Erythroblast (primary cell): ENCODE measurements around the gene TAAR6.

Experiments
- GATA1 ChIP-seq: IDR thresholded peaks from 2 replicates; pipeline ENCODE4 v1.6.1; 2011; ENCODE audit warnings: low read depth, mild to moderate bottlenecking, control low read depth, low read length, moderate library complexity
- POLR2A ChIP-seq: IDR thresholded peaks from 2 replicates; pipeline ENCODE4 v1.6.1; 2011; ENCODE audit warnings: mild to moderate bottlenecking, low read length

GRCh38 chr6:132589454-132589853 is 19.3 kb downstream of the TAAR6 start, which contains the start of gene TAAR5:
- TF ChIP-seq POLR2A: no peak
- TF ChIP-seq GATA1: no peak
